HEK293T (cell line): ENCODE measurements around the gene LIMK1.

ENCODE experiments used
- CTCF ChIA-PET: fragments of 350-600 bp; formaldehyde crosslinking; extraction: SDS; loops from one replicate; lab custom pipeline; 2021; ENCODE audit warnings: antibody characterized with exemption, inconsistent platforms; lab: Yijun Ruan, JAX
- POLR2A ChIA-PET: fragments of 350-600 bp; formaldehyde crosslinking; extraction: SDS; loops from one replicate; lab custom pipeline; 2020; ENCODE audit warnings: antibody characterized with exemption, inconsistent platforms; lab: Yijun Ruan, JAX
- DNase-seq: peaks from one replicate; pipeline ENCODE4 v3.0.0; 2012; ENCODE audit warnings: mixed read lengths; ENCODE audit errors: extremely low spot score
- ARNT ChIP-seq: fragments of 450-650 bp; IDR thresholded peaks from 2 replicates; pipeline ENCODE4 v1.6.1; 2017; ENCODE audit warnings: mild to moderate bottlenecking
- BHLHE40 ChIP-seq: fragments of 450-650 bp; IDR thresholded peaks from 2 replicates; pipeline ENCODE4 v1.6.1; 2016; ENCODE audit warnings: mild to moderate bottlenecking, moderate library complexity, borderline replicate concordance
- CTBP1 ChIP-seq: fragments of 450-650 bp; IDR thresholded peaks from 2 replicates; pipeline ENCODE4 v1.6.1; 2016; ENCODE audit warnings: borderline replicate concordance
- ELF4 ChIP-seq: fragments of 450-650 bp; IDR thresholded peaks from 2 replicates; pipeline ENCODE4 v1.6.1; 2017; ENCODE audit warnings: antibody characterized with exemption
- FOXA1 ChIP-seq: fragments of 450-650 bp; IDR thresholded peaks from 2 replicates; pipeline ENCODE4 v1.6.1; 2016; ENCODE audit warnings: mild to moderate bottlenecking
- FOXK2 ChIP-seq: fragments of 450-650 bp; IDR thresholded peaks from 2 replicates; pipeline ENCODE4 v1.6.1; 2016; ENCODE audit warnings: mild to moderate bottlenecking
- FOXM1 ChIP-seq: fragments of 450-650 bp; IDR thresholded peaks from 2 replicates; pipeline ENCODE4 v1.6.1; 2017; ENCODE audit warnings: mild to moderate bottlenecking, borderline replicate concordance
- HDGF ChIP-seq: fragments of 450-650 bp; IDR thresholded peaks from 2 replicates; pipeline ENCODE4 v1.6.1; 2017; ENCODE audit warnings: antibody characterized with exemption, borderline replicate concordance
- L3MBTL2 ChIP-seq: fragments of 450-650 bp; conservative IDR thresholded peaks from 2 replicates; pipeline ENCODE4 v1.6.1; 2016; ENCODE audit warnings: mild to moderate bottlenecking
- LEF1 ChIP-seq: fragments of 450-650 bp; IDR thresholded peaks from 2 replicates; pipeline ENCODE4 v1.6.1; 2017; ENCODE audit warnings: mild to moderate bottlenecking, borderline replicate concordance
- NFRKB ChIP-seq: fragments of 450-650 bp; IDR thresholded peaks from 2 replicates; pipeline ENCODE4 v1.6.1; 2016; ENCODE audit warnings: mild to moderate bottlenecking, moderate library complexity
- PKNOX1 ChIP-seq: fragments of 450-650 bp; IDR thresholded peaks from 2 replicates; pipeline ENCODE4 v1.6.1; 2016
- SP1 ChIP-seq: fragments of 450-650 bp; IDR thresholded peaks from 2 replicates; pipeline ENCODE4 v1.6.1; 2017
- SUZ12 ChIP-seq: fragments of 450-650 bp; IDR thresholded peaks from 2 replicates; pipeline ENCODE4 v1.6.1; 2016; ENCODE audit warnings: mild to moderate bottlenecking
- TARDBP ChIP-seq: fragments of 450-650 bp; IDR thresholded peaks from 2 replicates; pipeline ENCODE4 v1.6.1; 2016
- ZNF384 ChIP-seq: fragments of 450-650 bp; IDR thresholded peaks from 2 replicates; pipeline ENCODE4 v1.6.1; 2016

Gene LIMK1

GRCh38 chr7:74047804-74048380, 35.7 kb upstream of the LIMK1 start:
- DNase-seq = no peak
- CTCF ChIA-PET = no interaction called here
- POLR2A ChIA-PET = no interaction called here
- TF ChIP-seq PKNOX1 (no peak), L3MBTL2 (no peak), FOXA1 (no peak), SUZ12 (no peak), ARNT (no peak), CTBP1 (no peak), SP1 (no peak), ELF4 (no peak), FOXM1 (no peak), BHLHE40 (no peak), ZNF384 (no peak), LEF1 (no peak)

GRCh38 chr7:74048999-74049599, 34.5 kb upstream of the LIMK1 start:
- ChIA-PET CTCF (no interaction called here), POLR2A (no interaction called here)
- DNase-seq = no peak
- TF ChIP-seq SP1 (no peak), PKNOX1 (no peak), L3MBTL2 (no peak), FOXA1 (no peak), ARNT (no peak), FOXM1 (no peak)

- ChIA-PET POLR2A (no interaction called here), CTCF (no interaction called here)
- TF ChIP-seq NFRKB (no peak), LEF1 (no peak), FOXM1 (no peak), SP1 (no peak), FOXA1 (no peak), BHLHE40 (no peak), HDGF (no peak)
- DNase-seq = no peak
These were observed 33.4 kb upstream of the LIMK1 start for GRCh38 chr7:74049997-74050798.

GRCh38 chr7:74051193-74051592, 32.4 kb upstream of the LIMK1 start:
- no peak for TF ChIP-seq FOXA1
- CTCF ChIA-PET = no interaction called here
- POLR2A ChIA-PET = no interaction called here
- no peak for DNase-seq

GRCh38 chr7:74051629-74052410, 31.8 kb upstream of the LIMK1 start:
- TF ChIP-seq TARDBP = no peak
- no peak for TF ChIP-seq SP1
- no peak for TF ChIP-seq FOXM1
- TF ChIP-seq FOXK2 = no peak
- TF ChIP-seq FOXA1 = no peak
- no peak for TF ChIP-seq BHLHE40
- no peak for TF ChIP-seq PKNOX1
- no peak for TF ChIP-seq CTBP1
- TF ChIP-seq ELF4 = no peak
- TF ChIP-seq SUZ12 = no peak
- no peak for TF ChIP-seq LEF1
- TF ChIP-seq ZNF384 = no peak
- no peak for TF ChIP-seq L3MBTL2
- TF ChIP-seq HDGF = no peak
- TF ChIP-seq ARNT = no peak
- TF ChIP-seq NFRKB = no peak
- ChIA-PET CTCF (no interaction called here), POLR2A (no interaction called here)
- no peak for DNase-seq

GRCh38 chr7:74052628-74053027, 31.0 kb upstream of the LIMK1 start:
- TF ChIP-seq L3MBTL2 (no peak), NFRKB (no peak), BHLHE40 (no peak), SP1 (no peak), FOXK2 (no peak), PKNOX1 (no peak), ARNT (no peak), SUZ12 (no peak), FOXA1 (no peak), ZNF384 (no peak), ELF4 (no peak), TARDBP (no peak), LEF1 (no peak), CTBP1 (no peak)
- CTCF ChIA-PET = interaction anchor here (0.6 kb wide), 1 partner anchor 9 kb away, joined by 3 read pairs; no protein-coding TSS in a partner anchor
- POLR2A ChIA-PET = no interaction called here
- DNase-seq = no peak
